Retinal pigment epithelial cell (primary cell): Measurements from ENCODE around the gene BOD1.

ENCODE experiments used
- DNase-seq: peaks from one replicate; pipeline ENCODE4 v3.0.0-alpha.2; 2010; ENCODE audit warnings: low read depth
- H3K4me3 ChIP-seq: 2 replicates; pipeline ENCODE4 v1.5.1; 2011; ENCODE audit warnings: mild to moderate bottlenecking, low read length, control low read depth, moderate library complexity
- TF ChIP-seq, protein P1 (sequence below): conservative IDR thresholded peaks from 2 replicates; pipeline ENCODE4 v1.5.1; 2011; ENCODE audit warnings: low read depth, low read length, control low read depth, inconsistent platforms

The BOD1 gene

GRCh38 chr5:173611706-173612105, 4.7 kb downstream of the BOD1 start:
- DNase-seq, result no peak
- no peak overlapping the region for H3K4me3 ChIP-seq
- TF ChIP-seq, protein P1, sequence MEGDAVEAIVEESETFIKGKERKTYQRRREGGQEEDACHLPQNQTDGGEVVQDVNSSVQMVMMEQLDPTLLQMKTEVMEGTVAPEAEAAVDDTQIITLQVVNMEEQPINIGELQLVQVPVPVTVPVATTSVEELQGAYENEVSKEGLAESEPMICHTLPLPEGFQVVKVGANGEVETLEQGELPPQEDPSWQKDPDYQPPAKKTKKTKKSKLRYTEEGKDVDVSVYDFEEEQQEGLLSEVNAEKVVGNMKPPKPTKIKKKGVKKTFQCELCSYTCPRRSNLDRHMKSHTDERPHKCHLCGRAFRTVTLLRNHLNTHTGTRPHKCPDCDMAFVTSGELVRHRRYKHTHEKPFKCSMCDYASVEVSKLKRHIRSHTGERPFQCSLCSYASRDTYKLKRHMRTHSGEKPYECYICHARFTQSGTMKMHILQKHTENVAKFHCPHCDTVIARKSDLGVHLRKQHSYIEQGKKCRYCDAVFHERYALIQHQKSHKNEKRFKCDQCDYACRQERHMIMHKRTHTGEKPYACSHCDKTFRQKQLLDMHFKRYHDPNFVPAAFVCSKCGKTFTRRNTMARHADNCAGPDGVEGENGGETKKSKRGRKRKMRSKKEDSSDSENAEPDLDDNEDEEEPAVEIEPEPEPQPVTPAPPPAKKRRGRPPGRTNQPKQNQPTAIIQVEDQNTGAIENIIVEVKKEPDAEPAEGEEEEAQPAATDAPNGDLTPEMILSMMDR, result no peak

- TF ChIP-seq, protein P1, result no peak
These were observed 12.3 kb downstream of the BOD1 start for GRCh38 chr5:173604141-173604540.

GRCh38 chr5:173602423-173602822, 14.0 kb downstream of the BOD1 start:
- TF ChIP-seq, protein P1, result no peak
- no peak overlapping the region for H3K4me3 ChIP-seq
- peak; percentile 44 for DNase-seq

More at GRCh38 chr5:173604141-173604540, 12.3 kb downstream of the BOD1 start:
- H3K4me3 ChIP-seq, result no peak overlapping the region
- no peak for DNase-seq

DNA sequence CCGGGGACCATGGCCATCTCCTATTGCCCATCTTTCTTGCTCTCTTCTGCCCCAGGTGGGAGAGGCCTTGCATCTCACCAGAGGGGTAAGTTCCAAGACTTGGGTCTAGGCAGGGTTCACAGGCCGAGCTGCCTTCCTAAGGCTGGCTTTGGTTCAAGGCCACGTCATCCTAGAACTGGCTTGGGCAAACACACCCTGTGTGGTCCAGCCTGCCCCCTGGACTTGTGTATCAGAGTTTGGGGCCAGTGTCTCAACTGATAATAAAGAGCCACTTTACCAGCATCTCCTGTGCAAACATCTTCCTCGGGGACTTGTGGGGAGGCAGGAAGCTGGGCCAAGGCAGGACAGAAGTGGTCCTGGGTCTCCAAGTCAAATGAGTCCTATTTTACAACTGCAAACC, 17.8 kb downstream of the BOD1 start:
- TF ChIP-seq, protein P1, result no peak
- no peak for DNase-seq
- H3K4me3 ChIP-seq, result no peak overlapping the region

DNA sequence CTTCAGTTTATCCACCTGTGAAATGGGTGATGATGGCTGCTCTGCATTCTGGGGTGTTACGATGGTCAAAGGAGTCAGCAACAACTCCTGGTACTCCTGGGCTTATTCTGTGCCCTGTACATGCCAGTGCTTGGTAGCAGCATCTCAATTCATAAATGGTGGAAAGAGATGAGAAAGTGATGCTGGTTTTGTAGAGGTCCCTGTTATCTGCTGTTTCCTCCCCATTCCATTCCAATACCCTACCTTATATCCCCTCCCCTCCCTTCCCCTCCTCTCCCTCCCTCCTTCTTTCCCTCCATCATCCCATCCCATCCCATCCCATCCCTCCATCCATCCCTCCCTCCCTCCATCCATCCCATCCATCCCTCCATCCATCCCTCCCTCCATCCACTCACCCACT, 19.1 kb downstream of the BOD1 start:
- TF ChIP-seq, protein P1, result no peak
- DNase-seq, result no peak
- no peak overlapping the region for H3K4me3 ChIP-seq

DNA sequence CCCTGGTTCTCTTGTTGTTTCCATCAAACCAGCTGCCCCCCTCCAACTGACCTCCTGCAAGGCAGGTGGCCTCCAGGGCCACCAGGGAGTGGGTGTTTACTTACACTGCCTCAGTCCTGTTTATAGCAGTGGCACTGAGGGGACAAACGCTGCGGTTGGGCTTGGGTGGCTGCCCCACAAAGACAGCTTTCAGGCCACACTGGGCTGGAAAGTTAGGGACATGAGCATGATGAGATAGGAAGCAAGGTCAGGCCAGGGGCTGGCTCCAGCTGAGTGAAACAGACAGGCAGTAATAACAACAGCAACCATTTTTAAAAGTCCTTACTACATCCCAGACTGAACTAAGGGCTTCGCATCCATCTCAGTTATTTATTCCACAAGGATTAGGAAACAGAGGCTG, 20.6 kb downstream of the BOD1 start:
- H3K4me3 ChIP-seq, result no peak overlapping the region
- TF ChIP-seq, protein P1, result no peak
- no peak for DNase-seq

GRCh38 chr5:173594061-173594460, 22.4 kb downstream of the BOD1 start:
- H3K4me3 ChIP-seq, result no peak overlapping the region
- TF ChIP-seq, protein P1, result no peak
- no peak for DNase-seq
